Kidney (tissue), 14 donors: ENCODE measurements around the gene JMJD7. TPM values are rescaled to one million over a fixed set of nuclear protein-coding genes. Genes with fewer than 3 reads are reported as not detected.

Experiments used
- DNase-seq, 5 donors: peaks; one replicate each; pipeline ENCODE4 v3.0.0-alpha.2; 2013 to 2020
- FAIRE-seq: peaks from 2 replicates; lab custom pipeline; 2012; peaks lifted over from hg19 to GRCh38; lab: Jason Lieb, UNC
- H3K27ac ChIP-seq, 2 donors: one replicate each; pipeline ENCODE4 v1.7.0; 2013; ENCODE audit warnings: low read depth in 2 of 2, low read length in 2 of 2, inconsistent platforms in 1 of 2
- H3K27me3 ChIP-seq: one replicate; pipeline ENCODE4 v1.7.1; 2013; ENCODE audit warnings: low read length, inconsistent platforms; ENCODE audit not compliant: control insufficient read depth, insufficient read depth
- H3K36me3 ChIP-seq, 3 donors: one replicate each; pipeline versions ENCODE4 v1.7.0 to v1.7.1; 2013; ENCODE audit warnings: low read length in 3 of 3, control low read depth in 1 of 3, inconsistent platforms in 1 of 3; ENCODE audit not compliant: insufficient read depth in 3 of 3, control insufficient read depth in 2 of 3
- H3K4me1 ChIP-seq, 3 donors: one replicate each; pipeline versions ENCODE4 v1.7.0 to v1.7.1; 2013; ENCODE audit warnings: low read length in 3 of 3, inconsistent platforms in 1 of 3, low read depth in 1 of 3; ENCODE audit not compliant: control insufficient read depth in 2 of 3, insufficient read depth in 2 of 3
- H3K4me3 ChIP-seq, 3 donors: one replicate each; pipeline versions ENCODE4 v1.7.0 to v1.8.1; 2013; ENCODE audit warnings: low read length in 3 of 3, control low read depth in 1 of 3, inconsistent platforms in 1 of 3
- H3K9ac ChIP-seq, 3 donors: one replicate each; pipeline versions ENCODE4 v1.7.0 to v1.7.1; 2013; ENCODE audit warnings: low read length in 3 of 3, control low read depth in 1 of 3, inconsistent platforms in 1 of 3
- H3K9me3 ChIP-seq, 3 donors: one replicate each; pipeline versions ENCODE4 v1.7.0 to v1.7.1; 2013; ENCODE audit warnings: low read length in 3 of 3, control low read depth in 1 of 3, inconsistent platforms in 1 of 3; ENCODE audit not compliant: control insufficient read depth in 2 of 3, insufficient read depth in 1 of 3
- intact Hi-C: fragments of 100-400 bp; cut with DNase I; formaldehyde crosslinking; loops from one replicate; pipeline ENCODE4 v1.11.1; 2022
- polyA plus RNA-seq: library from polyadenylated mRNA; stranded (reverse); fragments of 350-450 nt; fragmentation: Illumina TruSeq; extraction: RNeasy Lipid Tissue Mini Kit (QIAGEN cat#74804); gene quantifications from one replicate; pipeline ENCODE4 v1.2.3, GENCODE V29; 2014; ENCODE audit warnings: low read depth, low replicate concordance; ENCODE audit not compliant: insufficient read depth
- total RNA-seq: library from RNA; stranded (reverse); fragmentation: NEBNext Ultra II Directional; extraction: Animal tissue kit (Norgen Biotek cat#: 25700); gene quantifications from one replicate; pipeline ENCODE4 v1.2.1, GENCODE V29; 2021
- TF ChIP-seq, protein P1 (sequence below): IDR thresholded peaks from 3 replicates; pipeline ENCODE4 v1.5.1; 2012; ENCODE audit warnings: mild to moderate bottlenecking, moderate library complexity, borderline replicate concordance; ENCODE audit not compliant: insufficient read depth; ENCODE audit errors: extremely low read depth
- donor health status: control.
- donor health status: control.
- donor health status: control.
- donor health status: control.
- donor health status: control.
- donor health status: DM: yes; HTN: yes; CAD: no.
- donor health status: Normal renal cell carcinoma (clear cell type).

The JMJD7 gene
- total and polyA plus RNA-seq, 2 donors from 2014 or later: 16.2 to 17.6 TPM

DNA sequence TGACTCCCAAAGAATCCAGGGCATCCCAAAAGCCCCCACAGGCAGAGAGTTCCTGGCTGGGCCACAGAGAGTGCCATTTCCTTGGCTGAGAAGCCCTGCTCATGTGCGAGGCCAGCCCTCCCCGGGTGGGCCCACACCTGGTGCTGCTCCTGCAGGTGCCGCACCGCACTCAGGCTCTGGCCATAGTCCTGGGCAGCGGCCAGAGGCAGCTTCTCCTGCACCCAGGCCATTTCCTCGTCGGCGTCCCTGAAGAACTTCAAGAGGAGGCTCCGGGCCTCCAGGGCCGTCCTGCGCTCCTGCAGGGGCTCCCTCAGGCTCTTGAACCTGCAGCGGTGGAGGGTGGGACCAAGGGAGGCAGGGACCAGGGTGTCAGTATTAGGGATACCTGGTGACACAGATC, 28.8 kb downstream of the JMJD7 start:
- Histone ChIP-seq H3K36me3 (no peaks in the 10 kb centered on the region), H3K4me3 (no peak overlapping the region), H3K9me3 (no peaks in the 10 kb centered on the region), H3K9ac (no peak overlapping the region), H3K27ac (no peak overlapping the region), H3K4me1 (no peaks in the 10 kb centered on the region), H3K27me3 (no peaks in the 10 kb centered on the region)
- FAIRE-seq: no peak
- TF ChIP-seq, protein P1, sequence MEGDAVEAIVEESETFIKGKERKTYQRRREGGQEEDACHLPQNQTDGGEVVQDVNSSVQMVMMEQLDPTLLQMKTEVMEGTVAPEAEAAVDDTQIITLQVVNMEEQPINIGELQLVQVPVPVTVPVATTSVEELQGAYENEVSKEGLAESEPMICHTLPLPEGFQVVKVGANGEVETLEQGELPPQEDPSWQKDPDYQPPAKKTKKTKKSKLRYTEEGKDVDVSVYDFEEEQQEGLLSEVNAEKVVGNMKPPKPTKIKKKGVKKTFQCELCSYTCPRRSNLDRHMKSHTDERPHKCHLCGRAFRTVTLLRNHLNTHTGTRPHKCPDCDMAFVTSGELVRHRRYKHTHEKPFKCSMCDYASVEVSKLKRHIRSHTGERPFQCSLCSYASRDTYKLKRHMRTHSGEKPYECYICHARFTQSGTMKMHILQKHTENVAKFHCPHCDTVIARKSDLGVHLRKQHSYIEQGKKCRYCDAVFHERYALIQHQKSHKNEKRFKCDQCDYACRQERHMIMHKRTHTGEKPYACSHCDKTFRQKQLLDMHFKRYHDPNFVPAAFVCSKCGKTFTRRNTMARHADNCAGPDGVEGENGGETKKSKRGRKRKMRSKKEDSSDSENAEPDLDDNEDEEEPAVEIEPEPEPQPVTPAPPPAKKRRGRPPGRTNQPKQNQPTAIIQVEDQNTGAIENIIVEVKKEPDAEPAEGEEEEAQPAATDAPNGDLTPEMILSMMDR: no peak
- DNase-seq: no peak
- intact Hi-C loops: no loop called here

DNA sequence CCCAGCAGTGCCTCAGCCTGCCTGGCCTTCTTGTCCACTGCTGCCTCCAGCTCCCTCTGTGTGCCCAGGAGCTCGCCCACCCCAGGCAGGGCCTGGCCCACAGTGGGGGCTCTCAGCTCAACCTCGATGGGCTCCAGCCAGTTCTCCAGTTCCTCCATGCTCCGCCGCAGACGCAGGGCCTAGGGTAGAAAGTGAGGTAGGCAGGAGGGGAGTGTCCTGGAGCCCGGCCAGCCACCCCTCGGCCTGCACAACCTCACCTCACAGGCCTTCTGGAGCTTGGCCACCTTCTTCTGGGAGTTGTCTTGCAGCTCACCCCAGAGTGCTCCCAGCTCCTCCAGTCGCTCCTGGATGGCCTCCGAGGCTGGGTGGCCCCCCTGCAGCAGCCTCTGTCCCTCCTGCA, 29.4 kb downstream of the JMJD7 start:
- no peak overlapping the region for H3K27ac ChIP-seq
- intact Hi-C loops: no loop called here
- no peak overlapping the region for H3K9ac ChIP-seq
- TF ChIP-seq, protein P1: no peak
- no peaks in the 10 kb centered on the region for H3K36me3 ChIP-seq
- no peak for FAIRE-seq
- H3K27me3 ChIP-seq: no peaks in the 10 kb centered on the region
- DNase-seq: no peak
- H3K4me3 ChIP-seq: no peak overlapping the region
- H3K4me1 ChIP-seq: no peaks in the 10 kb centered on the region
- no peaks in the 10 kb centered on the region for H3K9me3 ChIP-seq

DNA sequence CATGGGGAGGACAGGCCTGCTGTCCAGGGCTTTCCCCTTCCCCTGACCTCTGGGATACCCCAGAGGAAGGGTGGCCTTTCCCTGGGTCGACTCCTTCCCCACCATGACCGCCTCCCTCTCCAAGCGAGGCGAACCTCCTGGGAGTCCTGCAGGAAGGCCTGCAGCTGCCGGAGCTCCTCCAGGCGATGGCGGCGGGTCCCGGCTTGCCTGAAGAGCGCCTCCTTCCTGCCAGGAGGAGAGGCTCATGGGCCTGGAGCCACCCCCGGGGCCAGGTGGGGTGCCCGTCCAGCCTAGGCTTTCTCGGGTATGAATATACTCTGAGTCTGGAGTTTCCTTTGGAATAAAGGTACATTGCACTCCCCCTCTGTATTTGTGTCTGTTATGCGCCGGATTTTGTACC, 30.9 kb downstream of the JMJD7 start:
- Histone ChIP-seq H3K4me1 (no peaks in the 10 kb centered on the region), H3K36me3 (no peaks in the 10 kb centered on the region), H3K9ac (no peak overlapping the region), H3K27ac (no peak overlapping the region), H3K4me3 (no peak overlapping the region), H3K9me3 (no peaks in the 10 kb centered on the region), H3K27me3 (no peaks in the 10 kb centered on the region)
- TF ChIP-seq, protein P1: no peak
- FAIRE-seq (no peak), DNase-seq (no peak)
- intact Hi-C loops: no loop called here

DNA sequence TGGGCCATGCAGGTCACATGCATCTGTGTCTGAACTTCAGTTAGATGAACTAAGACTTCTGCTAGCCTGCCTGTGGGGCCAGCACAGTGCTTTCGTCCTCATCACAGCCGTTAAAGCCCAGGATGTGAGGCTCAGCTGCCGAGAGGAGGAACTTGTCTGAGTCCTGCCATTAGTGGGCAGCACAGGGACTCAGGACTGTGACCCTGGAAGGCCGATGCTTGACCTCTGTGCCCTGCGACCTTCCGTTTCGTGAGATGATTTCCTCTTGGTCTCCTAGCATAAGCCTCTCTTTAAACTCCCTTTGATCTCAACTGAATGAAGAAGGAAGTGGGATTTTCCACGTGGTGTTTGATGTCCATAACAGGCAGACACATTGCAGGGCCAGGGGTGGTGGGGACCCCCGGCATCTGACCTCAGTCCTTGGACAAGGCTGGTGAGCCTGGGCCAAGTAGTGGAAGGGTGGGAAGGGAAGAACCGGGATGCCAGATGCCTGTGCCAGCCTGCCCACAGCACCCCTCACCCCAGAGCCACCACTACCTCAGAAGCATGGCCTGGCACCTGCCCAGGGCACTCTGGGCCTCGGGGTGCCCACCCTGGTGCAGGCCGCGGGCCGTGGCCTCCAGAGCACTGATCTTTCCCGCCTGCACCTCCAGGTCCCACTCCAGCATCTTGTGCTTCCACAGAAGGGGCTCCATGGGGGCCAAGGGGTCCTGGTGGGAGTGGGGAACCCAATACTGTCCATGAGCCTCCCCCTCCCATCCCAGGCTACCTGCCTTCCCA, 32.3 kb downstream of the JMJD7 start:
- Histone ChIP-seq H3K4me3 (no peak overlapping the region), H3K27me3 (no peaks in the 10 kb centered on the region), H3K4me1 (no peaks in the 10 kb centered on the region), H3K9ac (no peak overlapping the region), H3K9me3 (no peaks in the 10 kb centered on the region), H3K36me3 (no peaks in the 10 kb centered on the region), H3K27ac (no peak overlapping the region)
- DNase-seq: no peak
- intact Hi-C loops: no loop called here
- TF ChIP-seq, protein P1: no peak
- no peak for FAIRE-seq
